Hypothalamus (tissue), 51 donors: ENCODE results near the gene WDR36.
A peak's percentile ranks its signal among the peaks of the same experiment; 100 is the strongest.

Experiments used
- DNase-seq, 51 donors: peaks; one replicate each; lab custom pipeline; 2025; lab: John Stamatoyannopoulos, UW

The WDR36 gene

DNA sequence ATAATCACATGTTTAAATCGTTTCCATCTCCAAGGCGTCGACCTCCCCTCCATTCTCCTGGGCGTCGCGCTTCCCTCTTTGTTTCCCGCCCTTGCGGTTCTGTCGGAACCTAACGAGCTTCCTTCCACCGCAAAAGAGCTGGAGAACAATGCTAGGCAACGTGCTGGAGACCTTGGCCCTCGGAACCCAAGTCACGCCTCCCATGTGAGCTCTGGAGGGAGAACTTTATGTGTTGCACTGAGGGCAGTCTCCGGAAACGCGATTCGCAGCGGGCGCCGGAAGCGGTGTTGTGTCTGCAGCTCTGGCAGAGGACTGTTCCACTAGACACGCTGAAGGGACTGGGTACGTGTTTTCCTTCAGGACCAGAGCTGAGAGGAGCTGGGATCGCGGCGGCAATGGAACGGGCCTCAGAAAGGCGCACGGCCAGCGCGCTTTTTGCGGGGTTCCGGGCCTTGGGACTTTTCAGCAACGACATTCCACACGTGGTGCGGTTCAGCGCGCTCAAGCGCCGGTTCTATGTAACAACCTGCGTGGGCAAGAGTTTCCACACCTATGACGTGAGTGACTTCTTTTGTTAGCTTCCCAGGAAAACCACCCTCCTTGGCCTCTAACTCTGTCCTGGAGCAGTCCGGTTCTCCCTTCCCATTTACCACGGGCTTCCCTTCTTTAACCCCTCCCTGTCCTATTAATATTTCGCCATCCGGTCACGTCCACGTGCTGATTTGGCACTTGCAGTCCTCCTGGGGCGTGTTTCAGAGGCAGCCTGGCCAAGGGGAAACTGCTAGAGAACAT, at the start of gene WDR36:
TSS of gene WDR36 (plus strand) at position 287 of the 792 bp plus-strand sequence. CDS start at position 396, 109 bp downstream.
- DNase-seq = peak; percentile 40 to 96 (median 81)

DNA sequence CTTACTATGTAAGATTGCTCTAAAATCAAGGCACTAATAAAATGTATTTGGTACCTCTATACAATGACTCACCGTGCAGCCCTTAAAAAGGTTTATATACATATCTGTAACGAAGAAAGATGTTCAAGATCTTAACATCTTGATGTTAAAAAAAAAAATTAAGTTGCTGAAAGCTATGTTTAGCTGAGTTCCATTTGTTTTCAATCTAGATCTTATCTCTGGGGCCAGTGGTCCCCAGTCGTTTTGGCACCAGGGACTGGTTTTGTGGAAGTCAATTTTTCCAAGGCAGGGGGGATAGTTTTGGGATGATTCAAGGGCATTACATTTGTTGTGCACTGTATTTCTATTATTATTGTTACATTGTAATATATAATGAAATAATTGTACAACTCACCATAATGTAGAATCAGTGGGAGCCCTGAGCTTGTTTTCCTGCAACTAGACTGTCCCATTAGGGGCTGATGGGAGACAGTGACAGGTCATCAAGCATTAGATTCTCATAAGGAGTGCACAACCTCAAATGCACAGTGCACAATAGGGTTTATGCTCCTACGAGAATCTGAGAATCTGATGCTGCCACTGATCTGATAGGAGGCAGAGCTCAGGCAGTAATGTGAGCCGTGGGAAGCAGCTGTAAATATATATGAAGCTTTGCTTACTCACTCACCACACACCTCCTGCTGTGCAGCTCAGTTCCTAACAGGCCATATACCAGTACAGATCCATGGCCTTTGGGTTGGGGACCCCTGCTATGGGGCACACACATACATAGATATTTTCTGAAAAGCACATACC, 48.2 kb upstream of the WDR36 start:
- DNase-seq = no peak

GRCh38 chr5:111058064-111058463, 34.1 kb upstream of the WDR36 start:
- DNase-seq = no peak

DNA sequence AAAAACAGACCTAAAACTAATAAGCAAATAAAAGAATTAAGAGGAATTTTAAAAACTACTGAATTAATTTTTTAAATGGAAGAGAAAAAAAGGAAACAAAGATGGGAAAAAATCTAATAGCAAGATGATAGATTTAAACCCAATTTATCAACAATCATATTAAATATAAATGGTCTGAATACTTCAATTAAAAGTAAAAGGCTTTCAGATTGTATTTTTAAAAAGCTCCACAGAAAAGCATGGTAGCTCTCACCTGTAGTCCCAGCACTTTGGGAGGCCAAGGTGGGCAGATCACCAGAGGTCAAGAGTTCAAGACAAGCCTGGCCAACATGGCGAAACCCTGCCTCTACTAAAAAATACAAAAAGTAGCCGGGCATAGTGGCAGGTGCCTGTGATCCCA, 32.0 kb upstream of the WDR36 start:
- no peak for DNase-seq

- DNase-seq = no peak
Observed at GRCh38 chr5:111061618-111062017, 30.5 kb upstream of the WDR36 start.

DNA sequence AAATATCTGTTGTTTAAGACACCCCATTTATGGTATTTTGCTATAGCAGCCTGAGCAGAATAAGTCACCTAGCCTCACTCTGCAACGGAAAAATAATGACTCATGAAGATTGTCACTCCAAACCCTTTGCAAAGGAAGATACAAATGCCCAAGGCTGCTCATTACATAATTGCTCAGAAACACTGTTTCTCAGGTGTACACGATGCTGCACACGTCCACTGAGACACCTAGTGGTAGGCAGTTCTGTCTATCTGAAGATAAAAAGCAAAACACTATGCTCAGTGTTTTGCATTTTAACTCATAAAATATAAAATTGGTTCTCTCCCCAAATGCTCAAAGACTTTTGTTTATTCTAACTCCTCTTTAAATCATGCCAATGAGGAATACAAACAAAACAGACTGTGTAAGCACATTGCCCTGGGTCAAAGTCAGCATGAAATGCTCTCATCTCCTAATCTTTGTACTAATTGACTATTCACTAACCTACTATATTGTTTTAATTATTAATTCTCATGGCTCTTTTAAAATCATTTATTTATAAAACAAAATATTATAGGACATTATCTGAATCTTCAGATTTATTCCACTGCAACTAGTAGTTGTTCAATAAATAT, 28.3 kb upstream of the WDR36 start:
- DNase-seq = no peak

GRCh38 chr5:111066261-111066938, 25.7 kb upstream of the WDR36 start:
- no peak for DNase-seq

- no peak for DNase-seq
Observed at GRCh38 chr5:111068213-111068612, 23.9 kb upstream of the WDR36 start.

GRCh38 chr5:111069839-111070238, 22.3 kb upstream of the WDR36 start:
- no peak for DNase-seq

- DNase-seq = peak in 11 of 51 donors; percentile 0 to 26 (median 5)
Observed at GRCh38 chr5:111070272-111071134, 21.6 kb upstream of the WDR36 start.

DNA sequence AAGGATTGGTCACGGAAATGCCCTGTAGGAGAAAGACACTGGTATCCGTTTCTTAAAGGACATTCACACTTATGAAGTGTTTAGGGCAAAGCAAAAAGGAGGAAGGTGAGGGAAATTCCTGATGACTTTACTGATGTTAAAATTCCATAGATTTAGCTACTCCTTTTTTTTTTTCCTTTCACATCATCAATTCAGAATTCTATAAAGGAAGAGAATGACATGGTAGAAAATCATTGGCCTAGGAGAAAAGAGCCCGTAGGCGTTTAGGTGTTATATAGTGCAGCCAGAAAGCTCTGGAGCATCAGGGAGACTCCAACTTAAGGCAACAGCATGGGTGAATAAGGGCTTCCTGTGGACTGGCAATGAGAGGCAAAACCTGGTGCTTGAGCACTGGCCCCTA, 20.7 kb upstream of the WDR36 start, which contains the start of gene TSLP:
TSS of gene TSLP (plus strand) at position 301 of the 400 bp plus-strand sequence. CDS start 178 bp downstream, outside the sequence.
- DNase-seq = no peak

DNA sequence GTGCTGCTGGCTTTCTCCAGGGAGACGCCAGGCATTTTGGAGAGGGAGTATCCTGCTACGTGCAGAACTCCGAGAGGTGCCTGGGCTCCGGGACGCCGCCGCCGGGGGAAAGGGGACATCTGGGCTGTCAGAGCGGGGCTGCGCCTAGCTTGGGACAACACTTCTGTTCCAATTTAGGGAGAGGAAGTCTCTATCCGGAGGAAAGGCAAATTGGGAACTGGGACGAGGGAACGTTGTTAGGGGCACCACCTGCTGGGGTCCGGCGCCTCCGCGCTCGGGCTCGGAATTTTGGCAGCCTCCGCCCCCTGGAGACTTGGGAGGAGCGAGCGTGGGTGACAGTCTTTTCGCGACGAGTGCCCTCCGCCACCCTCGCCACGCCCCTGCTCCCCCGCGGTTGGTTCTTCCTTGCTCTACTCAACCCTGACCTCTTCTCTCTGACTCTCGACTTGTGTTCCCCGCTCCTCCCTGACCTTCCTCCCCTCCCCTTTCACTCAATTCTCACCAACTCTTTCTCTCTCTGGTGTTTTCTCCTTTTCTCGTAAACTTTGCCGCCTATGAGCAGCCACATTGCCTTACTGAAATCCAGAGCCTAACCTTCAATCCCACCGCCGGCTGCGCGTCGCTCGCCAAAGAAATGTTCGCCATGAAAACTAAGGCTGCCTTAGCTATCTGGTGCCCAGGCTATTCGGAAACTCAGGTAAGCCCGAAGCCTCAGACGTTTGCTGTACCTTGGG, 19.0 kb upstream of the WDR36 start:
- peak in 12 of 51 donors; percentile 1 to 12 (median 4) for DNase-seq

GRCh38 chr5:111074244-111074643, 17.9 kb upstream of the WDR36 start:
- no peak for DNase-seq

DNA sequence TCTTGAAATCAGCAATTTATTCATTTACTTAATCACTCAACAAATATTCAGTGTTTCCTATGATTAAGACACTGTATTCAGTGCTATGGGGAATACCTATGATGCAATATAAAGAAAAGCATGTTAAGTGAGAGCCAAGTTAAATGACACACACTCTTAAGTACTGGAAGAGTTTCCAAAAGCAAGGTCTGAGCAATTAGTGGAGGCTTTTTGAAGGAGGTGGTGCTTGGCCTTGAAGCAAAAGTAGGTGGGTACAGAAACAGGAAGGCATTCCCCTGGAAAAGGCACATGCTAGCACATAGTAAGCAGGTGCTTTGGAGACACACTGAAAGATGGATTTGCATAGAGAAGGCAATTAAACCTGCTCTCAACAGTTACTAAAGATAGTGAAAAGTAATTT, 16.6 kb upstream of the WDR36 start:
- DNase-seq = no peak

DNA sequence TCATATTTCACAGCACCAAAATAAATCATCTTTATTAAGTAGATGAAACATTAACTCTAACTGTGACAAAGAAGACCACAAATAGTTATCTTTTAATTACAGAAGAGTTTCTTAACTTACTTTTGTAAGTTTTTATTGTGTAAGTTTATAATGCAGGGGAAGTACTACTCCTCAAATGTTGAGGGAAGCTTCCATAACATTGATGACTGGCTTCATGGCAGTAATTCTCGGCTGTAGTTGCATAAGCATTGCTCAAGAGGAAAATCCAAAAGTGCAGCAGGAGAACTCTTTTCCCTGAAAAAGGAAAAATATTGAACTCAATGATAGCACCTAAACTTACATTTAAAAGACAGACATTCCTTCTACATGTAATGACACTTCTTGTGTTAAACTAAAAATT, 16.1 kb upstream of the WDR36 start:
- no peak for DNase-seq

GRCh38 chr5:111077678-111078077, 14.5 kb upstream of the WDR36 start:
- DNase-seq = no peak

- DNase-seq = no peak
Observed at GRCh38 chr5:111079846-111080245, 12.3 kb upstream of the WDR36 start.

DNA sequence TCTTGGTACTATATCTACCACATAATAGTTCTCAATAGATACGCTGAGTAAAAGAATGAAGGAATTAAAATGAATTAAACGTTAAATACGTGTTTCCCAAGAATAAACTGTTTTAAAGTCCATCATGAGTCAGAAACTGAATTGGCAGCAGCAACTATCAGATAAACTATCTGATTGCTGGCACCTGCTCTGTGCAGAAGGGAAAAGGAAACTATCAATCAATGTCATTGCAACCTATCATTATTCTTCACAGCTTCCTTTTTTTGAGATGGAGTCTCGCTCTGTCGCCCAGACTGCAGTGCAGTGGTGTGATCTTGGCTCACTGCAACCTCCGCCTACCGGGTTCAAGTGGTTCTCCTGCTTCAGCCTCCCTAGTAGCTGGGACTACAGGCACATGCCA, 8.8 kb upstream of the WDR36 start:
- DNase-seq = no peak

DNA sequence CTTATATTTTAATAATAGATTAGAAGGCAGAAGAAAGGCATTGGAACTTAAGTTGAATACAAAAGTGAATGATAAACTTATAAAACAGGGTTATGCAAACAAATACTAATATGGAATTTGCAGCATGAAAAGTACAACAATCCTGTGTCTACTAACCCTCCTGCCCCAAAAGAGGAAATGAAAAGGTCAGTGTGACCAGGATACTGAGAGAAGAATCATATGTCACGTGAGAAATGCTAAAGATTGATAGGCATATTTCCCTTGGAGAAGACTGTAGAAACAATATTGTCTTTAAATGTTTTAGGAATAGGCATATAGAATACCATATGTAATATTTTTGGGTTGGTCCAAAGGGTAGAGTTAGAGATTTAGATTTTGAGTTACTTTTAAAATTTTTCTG, 3.8 kb downstream of the WDR36 start:
- no peak for DNase-seq
